Limb (tissue), 2 donors: ENCODE data around the gene SMPD3.

ENCODE experiments used
- DNase-seq, 2 donors: peaks; one replicate each; pipeline ENCODE4 v3.0.0-alpha.2; 2016; ENCODE audit errors: extremely low spot score in 2 of 2

The SMPD3 gene

DNA sequence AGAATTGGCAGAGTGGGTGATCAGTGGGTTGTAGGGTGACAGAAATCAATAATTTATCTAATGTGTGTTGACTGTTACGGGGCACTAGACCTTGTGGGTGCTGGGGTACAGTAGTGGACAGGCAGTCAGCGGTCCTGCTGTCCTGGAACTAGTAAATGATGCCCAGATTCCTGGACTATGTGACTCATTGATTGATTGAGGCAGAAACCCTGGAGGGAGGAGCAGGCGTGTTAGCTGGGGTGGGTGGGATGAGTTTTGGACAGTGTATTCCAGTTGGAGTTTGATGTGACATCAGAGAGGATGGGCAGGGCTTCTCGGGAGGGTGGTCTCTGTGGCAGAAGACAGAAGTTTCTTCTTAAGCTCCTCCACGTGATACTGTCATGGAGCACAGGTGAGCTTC lies 113.1 kb downstream of the SMPD3 start:
- no peak for DNase-seq

DNA sequence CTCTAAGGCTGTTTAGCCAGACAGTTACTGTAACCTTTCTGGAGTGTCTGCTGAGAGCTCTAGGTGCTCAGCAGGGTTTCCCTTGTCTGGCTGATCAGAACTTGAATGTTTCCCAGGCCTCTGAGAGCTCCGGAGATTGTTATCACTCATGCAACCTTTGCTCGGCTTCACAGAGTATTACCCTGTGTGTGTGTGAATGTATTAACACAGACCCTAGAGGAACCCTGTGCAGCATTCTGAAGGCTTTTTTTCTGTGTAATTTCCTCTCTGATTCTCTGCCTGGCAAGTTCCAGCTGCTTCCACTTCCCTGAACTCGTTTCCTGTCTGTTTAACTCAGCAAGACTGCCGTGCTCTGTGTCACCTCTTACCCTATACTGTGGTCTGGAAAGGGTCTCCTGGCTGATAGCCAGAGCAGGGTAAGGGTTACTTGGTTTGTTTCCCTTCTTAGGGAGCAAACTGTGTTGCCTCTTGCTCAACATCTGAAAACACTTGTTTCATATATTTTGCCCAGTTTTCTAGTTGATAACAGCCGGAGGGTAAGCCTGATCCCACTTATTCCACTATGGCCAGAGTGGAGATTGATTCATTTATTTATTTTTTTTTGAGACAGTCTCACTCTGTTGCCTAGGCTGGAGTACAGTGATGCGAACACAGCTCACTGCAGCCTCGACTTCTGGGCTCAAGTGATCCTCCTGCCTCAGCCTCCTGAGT lies 115.7 kb downstream of the SMPD3 start:
- no peak for DNase-seq

DNA sequence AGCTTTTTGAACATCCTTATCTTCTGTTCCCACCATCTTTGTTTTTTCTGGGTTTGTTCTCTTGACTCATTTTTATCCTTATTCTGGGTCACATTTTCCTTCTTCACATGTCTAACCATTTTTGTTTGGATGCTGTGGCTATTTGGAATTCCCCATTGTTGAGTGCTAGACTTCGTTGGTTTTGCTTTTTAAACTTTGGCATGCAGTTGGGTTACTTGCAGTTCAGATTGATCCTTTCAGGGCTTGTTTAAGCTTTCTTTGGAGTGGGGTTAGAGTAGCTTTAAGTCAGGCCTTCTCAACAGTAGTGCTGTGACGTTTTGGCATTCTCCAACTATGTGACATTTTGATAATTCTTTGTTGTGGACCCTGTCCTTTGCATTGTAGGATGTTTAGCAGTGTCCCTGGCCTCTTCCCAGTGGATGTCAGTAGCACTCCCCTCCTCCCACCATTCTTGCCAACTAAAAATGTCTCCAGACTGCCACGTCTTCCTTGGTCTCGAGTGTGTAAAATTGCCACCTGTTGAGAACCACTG lies 116.4 kb downstream of the SMPD3 start:
- no peak for DNase-seq

DNA sequence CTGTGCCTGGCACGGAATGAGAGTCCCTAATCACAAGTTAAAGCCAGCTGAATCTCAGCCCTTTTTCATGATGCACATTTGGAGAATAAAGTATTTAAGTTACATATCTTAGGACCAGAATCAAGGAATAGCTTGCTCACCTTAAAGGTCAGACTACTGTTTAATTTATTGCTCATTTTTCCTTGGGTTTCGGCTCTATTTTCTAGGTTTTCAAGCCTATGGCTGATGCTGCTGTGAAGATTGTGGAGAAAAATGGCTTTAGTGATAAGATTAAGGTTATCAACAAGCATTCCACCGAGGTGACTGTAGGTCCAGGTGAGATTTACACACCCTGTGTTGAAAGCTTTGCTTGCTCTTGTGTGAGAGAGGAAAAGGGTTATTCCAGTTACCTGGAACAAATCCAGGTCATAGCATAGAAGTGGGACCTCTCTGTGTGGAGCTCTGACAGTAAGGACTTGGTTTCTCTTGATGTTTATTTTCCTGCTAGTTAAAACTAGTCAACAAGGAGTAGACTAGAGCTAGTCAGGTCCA lies 119.4 kb downstream of the SMPD3 start:
- DNase-seq: no peak

DNA sequence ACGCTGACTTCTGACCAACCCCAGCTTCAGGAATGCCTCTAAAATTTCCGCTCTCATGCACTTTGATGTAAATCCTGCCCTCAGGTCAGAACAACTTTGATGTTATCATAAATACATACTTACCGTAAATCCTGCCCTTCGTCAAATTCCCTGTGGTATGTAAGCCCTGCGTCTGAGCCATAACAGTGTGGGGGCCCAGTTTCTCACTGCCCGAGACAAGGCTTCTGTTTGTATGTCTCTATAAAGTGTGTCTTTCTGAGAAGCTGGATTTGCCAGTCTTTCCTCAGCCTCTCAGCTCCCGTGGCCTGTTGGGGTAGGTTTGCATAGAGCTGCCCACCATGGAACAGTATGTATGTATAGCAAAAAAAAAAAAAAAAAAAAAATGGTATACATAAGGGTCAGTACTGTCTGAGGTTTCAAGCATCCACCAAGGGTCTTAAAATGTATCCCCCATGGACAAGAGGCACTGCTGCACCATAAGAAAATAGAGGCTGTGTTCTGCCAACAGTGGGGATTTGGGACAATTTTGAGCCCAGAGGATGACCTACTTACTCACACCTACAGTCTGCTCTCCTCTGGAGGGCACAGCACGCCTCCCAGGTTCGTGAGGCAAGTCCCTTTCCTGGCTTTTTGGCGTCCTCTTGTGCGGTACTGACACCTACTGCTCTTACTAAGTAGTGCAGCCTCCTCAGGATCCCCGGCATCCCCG lies 120.0 kb downstream of the SMPD3 start:
- peak; percentile 76 to 81 for DNase-seq

DNA sequence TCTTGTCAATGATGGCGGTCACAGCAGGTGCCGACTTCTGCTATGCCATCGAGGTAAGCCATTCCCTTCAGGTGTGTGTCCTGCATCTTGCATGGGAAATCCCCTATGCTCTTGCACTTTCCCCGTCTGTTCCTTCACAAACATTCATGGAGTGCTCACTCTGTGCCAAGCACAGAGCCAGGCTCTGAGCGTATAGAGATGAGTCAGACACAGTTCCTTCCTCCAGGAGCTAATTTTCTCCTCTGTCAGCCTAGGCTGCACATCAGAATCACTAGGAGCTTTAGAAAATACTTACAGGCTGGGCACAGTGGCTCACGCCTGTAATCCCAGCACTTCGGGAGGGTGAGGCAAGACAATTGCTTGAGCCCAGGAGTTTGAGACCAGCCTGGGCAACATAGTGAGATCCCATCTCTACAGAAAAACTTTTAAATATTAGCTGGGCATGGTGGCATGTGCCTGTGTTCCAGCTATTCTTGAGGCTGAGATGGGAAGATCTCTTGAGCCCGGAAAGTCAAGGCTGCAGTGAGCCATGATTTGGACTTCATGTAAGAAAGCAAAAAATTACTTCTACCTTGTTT lies 123.4 kb downstream of the SMPD3 start:
- DNase-seq: no peak

DNA sequence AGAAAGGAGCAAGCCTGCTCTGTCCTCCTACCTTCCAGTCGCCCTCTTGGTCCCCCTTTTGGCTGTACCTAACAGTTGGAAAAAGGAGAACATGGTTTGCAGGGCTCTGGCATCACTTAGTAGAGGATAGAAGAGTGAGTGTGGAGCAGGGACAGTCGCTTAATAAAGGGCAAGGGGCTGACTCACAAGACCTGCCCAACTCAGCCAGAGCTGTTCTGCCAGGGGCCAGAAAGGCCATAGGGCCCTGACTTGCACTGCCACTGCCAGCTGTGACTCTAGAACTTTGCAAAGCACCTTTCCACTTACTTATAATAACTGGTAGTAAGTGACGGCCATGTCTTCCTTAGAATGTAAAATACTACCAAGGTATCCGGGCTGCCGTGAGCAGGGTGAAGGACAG lies 124.0 kb downstream of the SMPD3 start:
- no peak for DNase-seq

DNA sequence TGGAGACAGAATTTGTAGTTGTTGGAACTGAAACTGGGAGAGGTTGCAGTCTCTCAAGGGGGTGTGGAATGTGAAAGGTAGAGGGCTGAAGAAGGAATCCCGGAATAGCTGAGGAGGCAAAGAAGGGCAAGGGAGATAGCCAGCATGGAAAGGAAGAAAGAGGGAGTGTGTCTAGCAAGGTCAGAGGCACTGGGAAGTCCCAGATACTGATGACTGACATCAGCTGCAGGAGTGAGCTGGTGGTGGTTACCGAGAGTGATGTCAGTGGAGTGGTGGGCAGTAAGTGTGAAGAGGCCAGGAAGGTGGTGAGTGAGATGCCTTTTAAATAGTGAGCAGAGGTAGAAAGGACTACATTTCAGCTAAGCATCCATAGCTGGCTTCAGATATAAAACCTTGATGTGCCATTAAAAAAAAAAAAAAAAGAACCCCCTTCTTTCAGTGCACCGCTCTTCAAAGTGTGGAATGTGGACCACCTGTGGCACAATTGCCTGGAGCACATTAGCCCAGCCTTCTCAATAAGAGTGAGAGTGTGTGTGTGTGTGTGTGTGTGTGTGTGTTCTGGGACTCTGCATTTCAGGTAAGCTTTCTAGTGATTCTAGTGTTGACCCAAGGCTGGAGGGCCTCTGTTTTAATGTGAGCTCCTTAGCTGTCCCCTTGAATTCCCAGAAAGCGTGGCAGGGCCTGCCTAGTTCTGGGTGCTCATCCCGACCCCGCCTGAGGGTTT lies 129.0 kb downstream of the SMPD3 start:
- DNase-seq: no peak

DNA sequence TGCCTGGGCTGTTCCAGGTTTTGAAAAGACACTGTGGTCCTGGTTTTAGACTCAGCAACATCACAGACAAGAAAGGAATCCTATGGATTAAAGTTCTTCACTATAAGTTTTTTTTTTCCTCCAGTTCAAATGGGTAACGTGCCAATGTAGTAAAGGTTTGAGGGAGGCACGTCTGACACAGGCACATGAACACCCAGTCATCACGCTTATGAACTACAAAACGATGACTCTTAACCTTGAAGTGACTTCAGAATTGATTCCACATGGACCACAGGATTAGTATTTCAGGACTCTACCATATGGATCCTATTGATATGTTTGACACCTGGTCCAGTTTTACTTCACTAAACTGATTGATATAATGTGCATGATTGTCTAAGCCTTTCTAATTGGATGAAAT lies 135.2 kb downstream of the SMPD3 start:
- no peak for DNase-seq

DNA sequence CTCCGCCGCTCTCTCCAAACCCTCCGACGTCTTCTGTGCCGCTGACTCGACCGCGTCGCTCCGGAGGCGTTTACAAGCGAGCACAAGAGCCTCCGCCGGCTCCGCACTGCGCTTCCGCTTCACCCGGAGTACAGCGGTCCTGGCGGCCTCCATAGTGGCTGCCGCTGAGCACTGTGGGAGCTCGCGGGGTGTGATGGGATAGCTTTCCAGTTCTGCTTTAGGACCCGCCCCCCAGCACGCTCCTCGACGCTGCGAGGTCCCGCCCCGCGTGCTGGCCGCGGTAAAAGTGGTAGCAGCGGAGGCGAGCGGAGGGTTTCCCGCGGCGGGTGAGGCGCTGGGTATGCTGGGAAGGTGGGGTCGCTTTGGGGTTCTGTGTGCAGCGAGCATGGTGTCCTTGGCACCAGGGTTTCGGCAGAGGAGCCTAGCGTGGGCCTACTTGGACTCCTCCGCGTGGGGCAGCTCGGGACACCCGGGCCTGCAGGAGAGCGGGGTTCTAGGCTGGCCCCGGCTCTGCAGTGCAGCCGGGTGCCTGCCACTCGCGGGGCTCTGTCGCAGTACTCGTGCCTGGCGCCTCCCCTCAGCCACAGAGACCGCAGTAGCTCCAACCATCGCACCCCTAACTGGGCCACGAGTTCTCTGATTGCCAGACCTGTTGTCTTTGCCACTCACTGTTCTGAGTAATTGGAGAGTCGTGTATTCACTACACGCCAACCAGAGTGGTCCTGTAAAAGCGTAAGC lies 137.4 kb downstream of the SMPD3 start, which contains the start of the genes PRMT7 and SLC7A6OS:
Gene PRMT7 (plus strand): TSS at position 246 of the 738 bp plus-strand sequence. CDS start 4,961 bp downstream, outside the sequence.
Gene SLC7A6OS (minus strand): TSS at position 173 of the 738 bp plus-strand sequence. CDS start 20 bp downstream, at position 153.
- DNase-seq: peak; percentile 94 to 95

DNA sequence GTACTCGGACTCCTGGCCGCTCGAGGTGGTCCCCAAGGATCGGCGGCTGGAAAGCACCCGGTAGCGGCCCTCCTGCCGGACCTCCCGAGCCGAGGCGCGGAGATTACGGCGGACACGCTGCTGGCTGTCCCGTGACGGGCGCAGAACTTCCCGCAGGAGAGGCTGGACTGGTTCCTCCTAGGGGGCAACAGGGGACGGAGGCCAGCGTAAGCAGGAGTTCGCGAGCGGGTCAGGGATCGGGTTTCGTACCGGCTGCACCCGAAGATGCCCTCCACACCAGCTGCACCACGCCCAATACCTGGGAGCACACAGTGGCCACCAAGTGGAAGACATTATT lies 137.9 kb downstream of the SMPD3 start:
- DNase-seq: no peak

DNA sequence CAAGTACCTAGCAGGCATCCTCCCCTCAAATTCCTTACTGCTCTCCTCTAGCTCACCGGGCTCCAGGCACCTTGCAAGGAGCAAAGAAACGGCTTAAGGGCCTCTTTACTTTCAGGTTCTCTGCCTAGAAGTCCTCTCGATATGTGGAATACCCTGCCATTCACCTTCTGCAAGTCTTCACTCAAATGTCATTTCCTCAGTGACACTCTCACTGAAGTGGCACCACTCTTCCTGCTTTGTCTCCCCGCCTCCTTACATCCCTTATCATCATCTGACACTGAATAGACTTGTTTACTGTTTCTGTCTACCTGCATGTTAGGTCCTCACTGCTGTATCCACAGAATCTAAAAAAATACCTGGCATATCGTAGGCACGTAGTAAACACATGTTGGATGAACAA lies 138.5 kb downstream of the SMPD3 start:
- DNase-seq: no peak
